ENCODE measurements around the gene AEN. TPM values are rescaled to one million over a fixed set of nuclear protein-coding genes. Genes with fewer than 3 reads are reported as not detected.

The AEN gene
- total and polyA plus RNA-seq, 2 of the 8 experiments (the other 6 are each of a cell fraction or from before 2014, with no cell fraction given): 112 to 122 TPM

DNA sequence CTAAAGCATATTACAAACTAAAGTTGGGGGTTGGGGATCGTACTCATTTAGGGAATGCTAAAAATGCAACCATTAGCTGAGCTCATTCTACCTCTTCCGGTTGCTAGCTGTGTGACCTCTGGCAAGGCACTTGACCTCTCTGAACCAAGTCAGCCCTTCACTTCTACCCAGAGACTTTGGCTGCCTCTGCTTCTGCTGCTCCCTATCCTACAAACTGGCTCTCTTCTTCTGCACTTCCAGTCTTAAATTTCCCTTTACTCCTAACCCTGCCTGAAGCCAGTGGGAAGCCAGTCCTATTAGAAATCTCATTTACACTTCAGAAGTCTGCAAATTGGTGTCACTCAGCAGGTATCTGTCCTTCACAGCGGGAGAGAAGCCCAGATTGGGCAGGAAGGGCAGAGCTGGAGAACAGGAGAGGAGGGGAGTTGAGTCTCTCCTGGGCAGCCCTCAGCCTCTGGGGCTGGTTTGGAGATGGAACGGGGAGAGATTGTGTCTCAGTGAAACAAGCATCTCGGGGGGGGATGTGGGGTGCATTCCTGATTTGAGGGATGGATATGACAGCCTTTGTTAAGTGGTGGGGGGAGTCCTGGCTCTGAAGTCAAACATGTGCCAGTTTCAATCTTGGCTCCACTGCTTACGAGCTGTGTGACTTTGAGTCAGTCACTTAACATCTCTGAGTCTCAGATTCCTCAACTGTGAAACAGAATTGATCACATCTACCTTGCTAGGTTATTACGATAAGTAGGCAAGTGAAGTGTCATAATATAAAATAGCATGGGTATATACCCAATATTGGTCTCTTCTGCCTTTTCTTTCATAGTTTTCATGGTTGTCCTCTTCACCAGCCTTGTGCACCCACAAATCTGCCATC, 7.8 kb upstream of the AEN start (continued):
- no peak for TF ChIP-seq CHD7 (IDR thresholded peaks at IDR 0.05; ENCODE audit: insufficient replicate concordance, low read length)
- TF ChIP-seq TAF1 (IDR thresholded peaks at IDR 0.05; ENCODE audit: low read depth, low read length): peak; percentile 39; the same call in 1 of the 2 replicates
- peak in 1 of 2 experiments; percentile 73 for TF ChIP-seq BCL11A (IDR thresholded peaks at IDR 0.05; ENCODE audit: low read depth in 2 of 2, low read length in 2 of 2)
- no peak for TF ChIP-seq NRF1 (IDR thresholded peaks at IDR 0.05; ENCODE audit: low read depth, low read length)
- TF ChIP-seq ATF2 (IDR thresholded peaks at IDR 0.05; ENCODE audit: low read length): 0 out of 2 replicates have a peak, but pooled peaks have one; percentile 49
- no peak for TF ChIP-seq POLR2AphosphoS5 (IDR thresholded peaks at IDR 0.05; ENCODE audit: low read depth, low read length)
- TF ChIP-seq ASH2L (IDR thresholded peaks at IDR 0.05; ENCODE audit: low read length): no peak
- peak; percentile 53; the same call in 1 of the 2 replicates for TF ChIP-seq SP1 (IDR thresholded peaks at IDR 0.05; ENCODE audit: low read depth, low read length)
